Measurements from ENCODE around the gene PORCN. TPM values are rescaled to one million over a fixed set of nuclear protein-coding genes. Genes with fewer than 3 reads are reported as not detected.

The PORCN gene
- polyA plus RNA-seq, 1 experiment: 8.4 TPM

GRCh38 chrX:48489296-48489695, 19.5 kb upstream of the PORCN start:
- Histone ChIP-seq H3K27ac (ENCODE audit: low read depth, low read length) (no peak overlapping the region), H3K9me3 (ENCODE audit: control insufficient read depth, insufficient read depth, low read length) (no peaks in the 10 kb centered on the region), H3K4me3 (ENCODE audit: low read depth, low read length) (no peak overlapping the region), H3K27me3 (ENCODE audit: control insufficient read depth, insufficient read depth, low read length) (no peaks in the 10 kb centered on the region)
- POLR2A ChIA-PET: no interaction called here
- no peak for DNase-seq (ENCODE audit: low read depth, low spot score)
- CTCF ChIA-PET: interaction anchor here (1.0 kb wide), 1 partner anchor 406 kb away, joined by 3 read pairs; no protein-coding TSS in a partner anchor
- TF ChIP-seq CTCF (IDR thresholded peaks at IDR 0.05; ENCODE audit: low read depth, low read length): no peak

DNA sequence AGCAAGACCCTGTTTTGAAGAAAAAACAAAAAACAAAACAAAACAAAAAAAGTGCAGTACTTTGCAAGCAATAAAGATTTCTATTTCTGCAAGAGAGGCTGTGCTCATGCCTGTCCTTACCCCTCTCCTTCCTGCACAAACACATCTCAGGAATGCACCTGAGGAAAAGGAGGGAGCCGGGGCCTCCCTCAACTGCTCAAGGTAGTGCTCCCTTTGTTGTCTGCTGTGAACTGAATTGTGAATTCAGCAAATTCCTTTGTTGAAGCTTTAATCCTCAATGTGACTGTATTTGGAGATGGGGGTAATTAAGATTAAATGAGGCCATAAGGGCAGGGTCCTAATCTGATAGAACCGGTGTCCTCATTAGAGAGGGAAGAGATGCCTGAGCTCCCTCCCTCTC, 18.9 kb upstream of the PORCN start:
- DNase-seq (ENCODE audit: low read depth, low spot score): no peak
- POLR2A ChIA-PET: no interaction called here
- Histone ChIP-seq H3K4me3 (ENCODE audit: low read depth, low read length) (no peak overlapping the region), H3K27me3 (ENCODE audit: control insufficient read depth, insufficient read depth, low read length) (no peaks in the 10 kb centered on the region), H3K9me3 (ENCODE audit: control insufficient read depth, insufficient read depth, low read length) (no peaks in the 10 kb centered on the region), H3K27ac (ENCODE audit: low read depth, low read length) (no peak overlapping the region)
- TF ChIP-seq CTCF (IDR thresholded peaks at IDR 0.05; ENCODE audit: low read depth, low read length): no peak
- CTCF ChIA-PET: interaction anchor here (1.0 kb wide), 1 partner anchor 407 kb away, joined by 3 read pairs; no protein-coding TSS in a partner anchor

DNA sequence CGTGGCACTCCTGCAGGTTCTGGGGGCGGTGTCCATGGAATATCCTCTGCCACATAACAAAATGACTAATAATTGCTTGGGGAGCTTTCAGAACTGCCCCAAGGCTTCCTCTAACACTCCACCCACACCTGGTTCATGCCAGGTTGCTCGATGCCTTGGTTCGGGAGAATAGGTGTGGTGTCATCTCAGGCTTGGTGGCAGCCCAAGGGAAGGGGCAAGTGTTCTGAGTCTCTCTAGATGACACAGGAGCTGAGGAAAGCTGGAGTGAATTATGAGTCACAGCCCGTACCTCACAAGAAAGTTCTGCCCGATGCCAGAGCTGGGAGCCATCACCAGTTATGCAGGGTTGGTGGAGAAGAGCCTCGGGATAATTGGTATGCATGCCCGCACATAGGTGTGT, 18.1 kb upstream of the PORCN start:
- Histone ChIP-seq H3K4me3 (ENCODE audit: low read depth, low read length) (no peak overlapping the region), H3K27me3 (ENCODE audit: control insufficient read depth, insufficient read depth, low read length) (no peaks in the 10 kb centered on the region), H3K9me3 (ENCODE audit: control insufficient read depth, insufficient read depth, low read length) (no peaks in the 10 kb centered on the region), H3K27ac (ENCODE audit: low read depth, low read length) (no peak overlapping the region)
- no peak for TF ChIP-seq CTCF (IDR thresholded peaks at IDR 0.05; ENCODE audit: low read depth, low read length)
- ChIA-PET POLR2A (no interaction called here), CTCF (no interaction called here)
- DNase-seq (ENCODE audit: low read depth, low spot score): no peak

GRCh38 chrX:48491809-48492208, 17.0 kb upstream of the PORCN start:
- POLR2A ChIA-PET: no interaction called here
- Histone ChIP-seq H3K9me3 (ENCODE audit: control insufficient read depth, insufficient read depth, low read length) (no peaks in the 10 kb centered on the region), H3K4me3 (ENCODE audit: low read depth, low read length) (no peak overlapping the region), H3K27ac (ENCODE audit: low read depth, low read length) (no peak overlapping the region), H3K27me3 (ENCODE audit: control insufficient read depth, insufficient read depth, low read length) (no peaks in the 10 kb centered on the region)
- no peak for TF ChIP-seq CTCF (IDR thresholded peaks at IDR 0.05; ENCODE audit: low read depth, low read length)
- no peak for DNase-seq (ENCODE audit: low read depth, low spot score)
- CTCF ChIA-PET: interaction anchor here (1.2 kb wide), 1 partner anchor 408 kb away, joined by 5 read pairs; no protein-coding TSS in a partner anchor

- Histone ChIP-seq H3K27ac (ENCODE audit: low read depth, low read length) (peak overlapping the region; percentile 21), H3K27me3 (ENCODE audit: control insufficient read depth, insufficient read depth, low read length) (no peaks in the 10 kb centered on the region), H3K4me3 (ENCODE audit: low read depth, low read length) (no peak overlapping the region), H3K9me3 (ENCODE audit: control insufficient read depth, insufficient read depth, low read length) (no peaks in the 10 kb centered on the region)
- ChIA-PET POLR2A (no interaction called here), CTCF (interaction anchor here (0.7 to 1.2 kb wide), 2 partner anchors 17 to 409 kb away, joined by 3 to 5 read pairs; no protein-coding TSS in a partner anchor)
- DNase-seq (ENCODE audit: low read depth, low spot score): no peak
- TF ChIP-seq CTCF (IDR thresholded peaks at IDR 0.05; ENCODE audit: low read depth, low read length): no peak
These were observed 16.4 kb upstream of the PORCN start for GRCh38 chrX:48492293-48492910.
